ENCODE measurements around the gene PDE6H. TPM values are rescaled to one million over a fixed set of nuclear protein-coding genes. Genes with fewer than 3 reads are reported as not detected.

PDE6H gene
- total and polyA plus RNA-seq, 2 donors (not counting 3 experiments of a cell fraction or from before 2014, with no cell fraction given): not detected

- Histone ChIP-seq H3K9me3 (replicated peaks; ENCODE audit: control insufficient read depth, insufficient read depth, low read length) (no peaks in the 10 kb centered on the region), H3K27me3 (ENCODE audit: control insufficient read depth in 2 of 2, insufficient read depth in 2 of 2, low read length in 2 of 2) (no peaks in the 10 kb centered on the region), H3K9ac (replicated peaks; ENCODE audit: extremely low read depth, insufficient read depth, low read length) (no peak overlapping the region), H3K27ac (ENCODE audit: insufficient read depth, low read depth, low read length) (peak overlapping the region; percentile 30), H3K4me1 (ENCODE audit: control insufficient read depth, extremely low read depth, insufficient read depth, low read length) (peaks cover 69% of the 10 kb centered on the region), H3K4me2 (ENCODE audit: insufficient read depth, low read length) (peak overlapping the region; percentile 17), H2AFZ (ENCODE audit: low read depth, low read length) (no peak overlapping the region), H3K4me3 (replicated peaks in 1 of 3; ENCODE audit: insufficient read depth in 1 of 3, low read depth in 1 of 3, low read length in 3 of 3) (no peak overlapping the region), H4K20me1 (replicated peaks; ENCODE audit: control insufficient read depth, extremely low read depth, insufficient read depth, low read length) (no peaks in the 10 kb centered on the region), H3K36me3 (ENCODE audit: control insufficient read depth in 2 of 2, extremely low read depth in 1 of 2, insufficient read depth in 2 of 2, low read length in 2 of 2) (no peaks in the 10 kb centered on the region), H3K79me2 (ENCODE audit: control insufficient read depth, insufficient read depth, low read length) (peaks cover 86% of the 10 kb centered on the region), H3K9me1 (replicated peaks; ENCODE audit: control insufficient read depth, extremely low read depth, insufficient read depth, low read length) (no peaks in the 10 kb centered on the region)
- no peak for TF ChIP-seq MAX (IDR thresholded peaks at IDR 0.05; ENCODE audit: insufficient read depth, insufficient read length)
- no peak for TF ChIP-seq JUN (IDR thresholded peaks at IDR 0.05; ENCODE audit: borderline replicate concordance, insufficient read depth, insufficient read length, low read depth)
- TF ChIP-seq FOS (IDR thresholded peaks at IDR 0.05; ENCODE audit: borderline replicate concordance, insufficient read depth, low read length): no peak
- no peak for TF ChIP-seq MYC (IDR thresholded peaks at IDR 0.05; ENCODE audit: low read depth, low read length)
- no peak for TF ChIP-seq GATA2 (IDR thresholded peaks at IDR 0.05; ENCODE audit: insufficient read depth, insufficient read length, low read depth, low read length)
- no peak for TF ChIP-seq EZH2 (IDR thresholded peaks at IDR 0.05; ENCODE audit: borderline replicate concordance, low read depth, low read length, severe bottlenecking)
- no peak for TF ChIP-seq POLR2AphosphoS5 (IDR thresholded peaks at IDR 0.05; ENCODE audit: insufficient read depth, low read depth, low read length)
- TF ChIP-seq POLR2A (IDR thresholded peaks at IDR 0.05; ENCODE audit: low read depth, low read length): no peak
- TF ChIP-seq CTCF (IDR thresholded peaks at IDR 0.05; ENCODE audit: extremely low read depth in 1 of 2, insufficient read depth in 1 of 2, low read depth in 1 of 2, low read length in 2 of 2): no peak
- no TSS peak for BruUV-seq (replicated peaks)
- dilution Hi-C loops (cut with MboI; ENCODE audit: extremely low pct_ligation_motif_present, low sequenced_read_pairs) (loop anchor here (10.0 kb wide), 1 partner anchor 123 kb away; no protein-coding TSS in a partner anchor), intact Hi-C loops (cut with micrococcal nuclease) (loop anchor here (5.0 to 10.0 kb wide), 2 partner anchors 590 to 703 kb away; partner anchors contain the start of gene ATF7IP)
- no peak for DNase-seq (ENCODE audit: low read depth, low spot score)
- FAIRE-seq: no peak
- ChIA-PET POLR2A (no interaction called here), CTCF (no interaction called here)
Observed at GRCh38 chr12:14957551-14958168, 15.2 kb upstream of the PDE6H start.
